Activated CD4-positive, alpha-beta T cell treated with anti-CD3 and anti-CD28 coated beads, Interleukin-2, amount 50 U/mL, for 48 hours (primary cell): ENCODE data around the gene MPIG6B.

Experiments
- DNase-seq, 2 experiments: peaks; one replicate each; pipeline ENCODE4 v3.0.0-alpha.2; 2020

The MPIG6B gene

DNA sequence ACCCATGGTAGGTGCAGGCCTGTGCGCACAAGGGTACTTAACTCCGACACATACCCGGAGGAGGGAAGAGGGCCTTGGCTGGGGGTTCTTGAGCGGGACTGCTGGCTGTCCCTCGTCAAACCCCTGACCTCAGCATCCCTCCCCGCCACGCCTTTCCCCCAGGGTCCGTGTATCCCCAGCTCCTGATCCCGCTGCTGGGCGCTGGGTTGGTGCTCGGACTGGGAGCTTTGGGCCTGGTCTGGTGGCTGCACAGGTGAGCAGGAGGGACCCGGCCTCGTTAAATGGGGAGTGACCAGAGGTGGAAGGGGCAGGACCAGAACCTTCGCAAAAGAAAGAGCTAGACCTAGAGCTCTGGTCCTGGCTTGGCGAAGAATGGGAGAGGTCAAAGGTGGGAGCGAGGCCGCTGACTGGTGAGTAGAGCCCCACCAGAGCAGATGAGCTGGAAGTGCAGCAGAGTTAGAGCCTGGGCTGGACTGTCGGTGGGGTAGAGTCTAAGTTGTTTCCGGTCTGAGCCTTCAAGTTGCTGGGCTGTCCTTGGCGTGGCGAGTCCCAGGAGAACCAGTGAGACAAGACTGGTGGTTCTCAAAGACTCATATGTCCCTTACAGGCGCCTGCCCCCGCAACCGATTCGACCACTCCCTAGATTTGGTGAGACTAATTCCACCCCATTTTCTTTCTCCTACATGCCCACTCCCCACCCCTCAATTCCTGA, 963 bp downstream of the MPIG6B start:
- no peak for DNase-seq

DNA sequence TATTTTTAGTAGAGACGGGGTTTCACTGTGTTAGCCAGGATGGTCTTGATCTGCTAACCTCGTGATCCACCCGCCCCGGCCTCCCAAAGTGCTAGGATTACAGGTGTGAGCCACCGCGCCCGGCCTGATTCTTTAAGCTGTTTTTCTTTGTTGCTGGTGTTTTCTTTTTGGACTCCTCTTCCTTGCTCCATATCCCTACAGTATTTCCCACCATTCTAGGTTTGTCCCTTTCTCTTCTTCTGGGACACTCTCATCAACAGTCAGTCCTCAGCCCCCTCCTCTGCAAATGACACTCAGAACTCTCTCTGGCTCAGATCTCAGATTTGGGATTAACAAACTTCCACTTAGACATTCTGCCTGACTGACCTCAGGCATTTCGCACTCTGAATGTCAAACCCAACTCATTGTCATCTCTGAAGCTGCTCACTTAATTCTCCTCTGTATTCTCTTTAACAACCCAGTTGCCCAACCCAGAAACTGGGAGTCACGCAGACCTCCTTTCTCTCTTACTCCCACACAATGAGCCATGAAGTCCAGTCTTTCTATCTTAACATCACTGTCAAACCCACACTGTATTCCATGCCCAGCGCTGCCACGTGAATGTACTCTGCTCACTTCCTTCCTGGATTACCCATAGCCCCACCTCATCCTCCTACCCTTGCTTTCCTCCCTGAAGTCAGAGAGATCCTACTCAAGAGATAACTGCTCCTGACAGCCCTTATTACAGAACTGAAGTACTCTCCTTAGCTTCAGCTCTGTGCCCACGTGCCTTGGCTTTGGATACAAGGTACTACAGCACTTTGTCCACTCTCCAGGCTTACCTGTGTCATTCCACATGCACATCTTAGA, 2.6 kb downstream of the MPIG6B start:
- peak in 1 of 2 experiments; percentile 31 for DNase-seq

DNA sequence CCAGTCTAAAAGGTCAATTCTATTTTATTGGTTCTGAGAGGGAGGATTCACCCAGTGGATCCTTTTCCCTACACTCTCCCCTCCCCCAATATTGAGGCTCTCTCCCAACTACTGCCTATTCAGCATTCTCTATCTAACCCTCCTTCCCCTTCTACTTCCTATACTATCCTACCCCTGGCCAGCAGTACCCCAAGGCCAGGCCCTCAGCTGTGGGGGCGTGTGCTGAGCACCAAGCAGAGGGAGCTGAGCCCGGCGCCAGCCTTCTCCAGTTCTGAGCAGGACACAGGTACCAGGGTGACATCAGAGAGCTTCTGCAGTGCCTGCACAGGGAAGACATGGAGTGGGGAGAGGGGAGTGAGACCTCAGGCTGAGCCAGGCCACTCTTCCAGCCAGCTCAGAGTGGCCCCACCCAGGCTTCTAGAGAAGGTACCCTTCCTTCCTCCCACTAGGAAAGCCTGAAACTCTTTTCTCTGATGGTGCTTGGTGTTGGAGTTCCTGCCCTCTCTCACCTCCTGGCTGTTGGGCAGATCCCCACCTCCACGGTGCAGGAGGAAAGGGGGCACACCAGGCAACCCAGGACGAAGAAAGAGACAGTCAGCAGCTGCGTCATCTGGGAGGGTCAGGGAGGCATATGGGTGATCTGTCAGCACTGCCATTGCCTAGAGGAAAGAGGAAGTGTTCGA, 4.0 kb downstream of the MPIG6B start:
- DNase-seq, result no peak

DNA sequence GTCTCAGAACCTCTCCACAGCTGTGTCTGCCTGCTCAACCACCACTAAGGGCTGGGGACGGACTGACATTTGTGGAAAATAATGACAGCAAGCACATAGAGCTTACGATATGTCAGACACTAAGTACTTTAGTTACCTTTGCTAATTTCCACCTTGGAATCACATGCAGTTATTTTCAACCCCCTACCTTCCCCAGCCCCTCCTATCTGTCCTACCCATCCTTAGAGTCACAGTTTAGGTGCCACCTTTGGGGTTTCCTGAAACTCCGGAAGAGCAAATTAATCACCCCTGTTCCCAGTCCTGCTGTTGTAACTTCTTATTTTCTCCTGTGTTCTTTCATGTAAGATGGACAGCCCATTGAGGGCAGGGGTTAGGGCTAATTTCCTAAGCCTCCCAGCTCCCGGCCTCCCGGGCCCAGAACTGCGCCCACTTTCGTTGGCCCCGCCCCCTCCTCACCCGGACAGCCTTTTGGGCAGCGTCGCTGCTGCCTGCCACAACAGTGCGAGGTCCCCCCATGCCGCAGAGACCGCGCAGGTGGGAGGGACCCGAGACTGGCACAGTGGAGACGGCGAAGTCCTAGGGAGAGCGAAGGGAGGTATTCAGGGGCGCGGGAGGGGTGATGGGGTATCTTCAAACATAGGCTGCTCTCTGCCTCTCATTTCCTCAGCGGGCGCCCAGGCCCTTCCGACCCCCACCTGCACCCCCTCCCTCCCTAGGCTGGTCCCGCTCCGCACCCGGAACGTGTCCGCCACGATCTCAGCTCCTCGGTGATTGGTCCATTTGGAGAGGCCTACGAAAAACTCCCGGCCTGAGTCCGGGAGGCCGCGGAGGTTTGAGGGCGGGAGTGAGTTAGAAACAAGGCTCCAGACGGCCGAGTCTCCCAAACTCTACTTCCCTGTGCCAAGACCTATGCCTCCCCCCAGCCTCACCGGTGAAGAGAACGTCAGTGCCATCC, 4.8 kb downstream of the MPIG6B start:
- no peak for DNase-seq

DNA sequence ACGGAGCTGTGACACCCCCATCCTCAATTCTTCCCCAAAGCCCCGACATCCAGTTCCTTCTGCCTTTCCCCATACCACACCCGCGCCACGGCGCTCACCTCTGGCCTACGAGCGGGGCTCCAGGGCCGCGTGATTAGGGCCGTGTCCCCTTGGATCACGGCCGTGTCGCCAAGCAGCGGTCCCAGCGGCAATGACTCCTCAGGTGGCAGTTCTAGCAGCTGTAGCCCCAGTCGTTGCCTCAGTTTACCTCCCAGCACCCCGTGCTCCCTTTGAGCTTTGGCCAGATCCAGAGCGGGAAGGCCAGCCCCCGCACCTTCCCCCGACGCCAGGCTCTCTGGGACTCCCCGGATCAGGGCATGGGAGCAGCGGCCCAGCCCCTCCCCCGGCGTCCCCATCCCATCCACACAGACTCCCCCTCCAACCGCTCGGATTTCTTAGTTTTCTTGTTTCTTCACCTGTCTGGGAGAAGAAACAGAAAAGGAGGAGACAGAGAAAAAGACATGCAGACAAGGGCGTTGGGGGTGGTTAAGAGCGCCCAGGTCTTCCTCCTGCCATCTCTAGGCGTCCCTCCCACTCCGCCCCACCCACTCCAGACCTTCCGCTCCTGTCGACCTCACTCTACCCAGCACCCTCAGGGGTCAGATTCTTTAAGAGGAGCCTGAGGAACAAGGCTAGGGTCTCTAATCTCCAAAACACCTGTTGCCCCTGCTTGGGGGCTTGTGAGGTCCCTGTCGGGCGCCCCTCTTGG, 5.8 kb downstream of the MPIG6B start, which contains the start of gene DDAH2:
DDAH2 (minus strand) TSS at position 533 of the 748 bp plus-strand sequence; CDS start at position 395, 138 bp downstream.
- no peak for DNase-seq

DNA sequence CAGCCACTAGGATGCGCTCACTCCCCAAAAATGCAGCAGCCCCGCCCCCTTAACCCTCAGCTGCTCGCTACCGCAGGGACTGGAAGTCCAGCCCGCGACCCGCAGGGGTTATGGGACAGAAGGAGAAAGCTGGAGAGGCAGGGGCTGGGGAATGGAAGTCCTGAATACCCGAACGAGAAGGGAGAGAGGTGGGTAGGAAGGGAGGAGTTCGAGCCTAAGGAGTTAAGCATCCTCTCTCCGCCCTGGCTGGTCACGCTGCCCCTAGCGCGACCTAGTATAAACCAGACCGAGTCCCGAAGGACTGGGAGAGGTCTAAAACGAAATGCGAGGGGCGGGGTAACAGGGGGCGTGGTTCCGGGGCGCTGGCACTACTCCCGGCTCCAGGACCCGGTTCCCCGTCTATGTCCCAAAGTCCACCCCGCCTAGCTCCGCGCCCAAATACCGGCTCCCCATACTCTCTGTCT, 6.4 kb downstream of the MPIG6B start:
- peak; percentile 80 to 84 for DNase-seq

DNA sequence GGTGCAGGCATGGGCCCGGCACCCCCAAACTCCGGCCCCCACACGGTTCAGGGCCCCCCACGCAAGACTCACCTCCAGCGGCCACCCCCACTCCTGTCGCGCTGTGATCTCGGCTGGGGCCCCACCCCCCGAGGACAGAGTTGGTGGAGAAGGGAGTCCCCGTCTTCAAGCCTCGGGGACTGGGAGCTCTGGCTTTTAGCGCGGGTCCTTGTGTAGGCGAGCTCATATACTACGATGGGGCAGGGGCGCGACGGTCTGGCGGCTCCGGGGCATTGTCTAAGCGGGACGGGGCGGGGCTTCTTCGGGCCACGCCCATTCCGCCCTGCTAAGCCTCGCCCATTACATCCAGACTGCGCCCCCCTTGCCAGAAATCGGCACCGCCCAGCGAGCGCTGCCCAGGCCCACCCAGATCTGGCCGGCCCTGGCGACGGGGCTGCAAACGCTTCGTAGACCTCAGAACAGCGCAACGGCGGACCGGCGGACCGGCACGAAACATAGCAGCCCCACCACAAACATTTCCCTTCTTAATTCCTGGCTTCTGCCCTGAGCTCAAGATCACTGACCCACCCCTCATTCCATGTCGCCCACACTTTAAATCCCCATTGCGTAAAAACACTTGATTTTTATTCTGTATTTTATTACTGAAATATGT, 6.9 kb downstream of the MPIG6B start:
- DNase-seq, result peak; percentile 65 to 72

DNA sequence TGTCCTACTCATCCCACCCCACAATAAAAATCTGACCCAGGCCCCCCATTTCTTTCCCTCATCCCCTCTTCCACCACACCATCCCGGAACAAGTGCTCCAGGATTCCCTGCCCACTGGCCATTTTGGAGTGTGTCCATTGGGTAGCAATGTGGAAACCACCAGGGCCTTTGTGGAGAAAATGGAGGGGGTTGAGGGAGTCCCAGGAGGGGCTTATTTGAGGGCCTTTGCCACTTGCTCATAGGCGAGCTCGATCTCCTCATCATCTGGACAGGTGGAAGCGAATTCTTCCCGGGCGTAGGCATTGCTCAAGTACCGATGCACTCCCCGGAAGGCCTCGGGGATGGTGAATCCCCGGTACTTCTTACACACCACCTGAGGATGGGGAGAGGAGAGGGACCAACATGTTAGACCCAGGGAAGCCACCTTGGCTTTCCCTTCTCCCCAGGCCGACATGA, 7.5 kb downstream of the MPIG6B start:
- no peak for DNase-seq

DNA sequence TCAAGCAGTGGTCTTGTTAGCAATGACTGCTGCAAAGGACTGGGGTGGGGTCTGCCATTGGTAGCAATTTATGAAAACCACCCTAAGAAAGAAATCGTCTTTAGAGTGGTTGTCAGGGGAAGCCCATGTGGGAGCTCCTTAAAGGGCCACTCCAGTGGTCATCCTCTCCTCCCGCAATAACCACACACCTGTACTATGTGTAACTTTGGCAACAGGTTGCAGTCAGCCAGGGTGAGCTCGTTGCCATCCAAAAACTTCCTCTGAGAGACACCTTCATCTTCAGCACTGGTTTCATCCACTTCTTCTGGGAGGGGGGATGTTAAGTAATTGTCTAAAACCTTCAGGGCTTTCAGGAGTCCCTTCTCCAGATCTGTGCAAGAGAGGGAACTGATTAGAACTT, 8.9 kb downstream of the MPIG6B start:
- DNase-seq, result no peak

DNA sequence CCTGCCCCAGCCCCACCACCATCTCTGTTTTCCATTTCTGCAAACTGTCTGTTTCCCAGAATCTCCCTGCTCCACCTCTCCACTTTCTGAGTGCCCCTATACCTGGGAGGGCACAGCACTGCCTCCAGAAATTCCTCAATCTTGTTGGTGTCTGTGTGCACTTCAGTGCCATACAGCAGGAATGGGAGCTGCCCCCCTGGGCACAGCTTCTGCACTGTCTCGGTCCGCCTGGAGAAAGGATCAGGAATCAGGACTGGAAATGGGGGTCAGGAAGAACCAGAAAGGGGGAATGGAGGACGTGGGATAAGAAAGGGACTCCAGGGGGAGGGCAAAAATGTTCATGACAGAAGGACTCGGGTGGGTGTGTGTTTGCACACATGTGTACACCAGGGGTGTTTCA, 10.6 kb downstream of the MPIG6B start:
- no peak for DNase-seq

DNA sequence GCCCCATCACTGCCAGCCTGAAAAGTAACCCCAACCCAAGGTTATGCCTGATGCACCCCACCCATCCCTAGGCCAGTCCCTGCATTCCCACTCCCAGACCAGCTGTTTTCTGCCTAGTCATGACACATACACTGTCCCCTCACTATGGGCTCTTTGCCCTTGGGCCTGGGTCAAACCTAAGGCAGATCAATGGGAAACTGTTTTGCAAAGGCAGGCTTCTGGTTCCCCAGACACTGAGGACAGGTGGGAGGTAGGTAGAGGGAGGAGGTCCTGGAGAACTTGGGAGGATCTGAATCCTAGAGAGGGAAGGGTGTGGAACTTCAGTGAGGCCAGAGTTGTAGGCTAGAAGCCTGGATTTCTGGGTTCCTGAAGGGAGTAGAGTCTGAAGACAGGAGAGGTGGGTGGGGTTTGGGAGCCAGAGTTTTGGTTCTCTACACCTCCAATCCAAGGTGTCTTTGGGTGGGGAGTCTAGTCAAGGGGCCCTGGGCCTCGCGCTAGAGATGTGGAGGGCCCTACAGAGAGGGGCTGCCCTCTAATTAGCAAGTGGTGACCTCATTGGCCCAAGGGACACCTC, 11.2 kb downstream of the MPIG6B start:
- no peak for DNase-seq

DNA sequence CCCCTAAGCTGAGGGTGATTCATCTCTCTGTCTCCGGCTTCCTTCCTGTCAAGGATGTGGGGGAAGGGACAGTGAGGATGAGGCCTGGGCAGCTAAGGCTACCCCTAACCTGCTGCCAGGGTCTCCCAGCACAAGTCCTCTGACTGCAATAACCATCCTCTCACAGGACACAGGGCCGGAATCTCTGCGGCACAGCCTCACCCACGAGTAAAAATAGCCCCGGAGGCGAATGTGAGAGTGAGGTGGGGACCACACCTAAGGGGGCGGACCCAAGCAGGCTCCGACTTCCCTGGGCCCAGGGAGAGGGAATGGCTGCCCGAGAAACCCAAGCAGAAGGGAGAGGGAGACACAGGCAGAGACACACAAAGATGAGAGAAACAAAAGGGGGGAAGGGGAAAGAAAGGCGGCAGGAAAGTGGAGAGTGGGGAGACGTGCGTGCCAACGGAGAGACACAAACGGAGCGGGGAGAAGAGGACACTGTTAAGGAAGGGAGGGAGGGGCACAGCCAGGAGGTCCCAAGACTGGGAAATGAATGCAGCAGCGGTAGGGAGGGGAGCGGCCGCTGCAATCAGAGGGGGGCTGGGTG, 11.7 kb downstream of the MPIG6B start:
- DNase-seq, result peak; percentile 61 to 66

DNA sequence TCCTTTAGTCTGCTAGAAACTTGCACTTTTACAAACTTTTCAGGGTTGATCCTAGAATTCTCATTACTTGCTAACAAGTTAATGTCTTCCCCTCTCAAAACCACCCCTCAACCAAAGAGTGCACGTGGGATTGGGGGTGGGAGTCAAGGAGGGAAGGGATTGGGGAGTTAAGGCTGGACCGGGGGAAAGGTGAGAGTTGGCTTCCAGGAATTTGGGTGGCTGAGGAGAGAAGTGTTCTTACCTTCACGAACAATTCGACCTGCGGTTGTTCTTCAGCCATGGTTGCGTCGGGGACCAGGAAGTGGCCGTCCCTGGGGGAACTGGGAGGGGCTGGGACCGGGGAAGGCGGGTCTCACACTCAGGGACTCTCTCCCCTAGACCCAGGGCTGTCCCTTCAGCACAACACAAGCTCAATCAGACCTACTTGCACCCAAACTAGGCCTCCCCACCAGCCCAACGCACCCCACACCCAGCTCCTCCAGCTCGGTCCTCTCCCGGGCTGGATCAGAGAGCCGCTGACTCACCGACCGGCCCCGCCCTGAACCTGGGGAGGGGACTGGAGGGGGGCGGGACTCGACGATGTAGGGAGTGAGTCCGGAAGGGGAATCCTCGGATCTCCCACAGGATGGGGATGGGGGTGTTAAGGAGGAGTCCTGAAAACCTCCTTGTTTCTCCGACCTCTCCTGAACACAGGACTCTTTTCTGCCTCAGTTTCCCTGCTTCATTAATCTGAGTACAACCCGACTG, 13.0 kb downstream of the MPIG6B start, which contains the start of gene CLIC1:
CLIC1 (minus strand) TSS at position 510 of the 747 bp plus-strand sequence; CDS start at position 280, 230 bp downstream.
- DNase-seq, result peak; percentile 88 to 92

DNA sequence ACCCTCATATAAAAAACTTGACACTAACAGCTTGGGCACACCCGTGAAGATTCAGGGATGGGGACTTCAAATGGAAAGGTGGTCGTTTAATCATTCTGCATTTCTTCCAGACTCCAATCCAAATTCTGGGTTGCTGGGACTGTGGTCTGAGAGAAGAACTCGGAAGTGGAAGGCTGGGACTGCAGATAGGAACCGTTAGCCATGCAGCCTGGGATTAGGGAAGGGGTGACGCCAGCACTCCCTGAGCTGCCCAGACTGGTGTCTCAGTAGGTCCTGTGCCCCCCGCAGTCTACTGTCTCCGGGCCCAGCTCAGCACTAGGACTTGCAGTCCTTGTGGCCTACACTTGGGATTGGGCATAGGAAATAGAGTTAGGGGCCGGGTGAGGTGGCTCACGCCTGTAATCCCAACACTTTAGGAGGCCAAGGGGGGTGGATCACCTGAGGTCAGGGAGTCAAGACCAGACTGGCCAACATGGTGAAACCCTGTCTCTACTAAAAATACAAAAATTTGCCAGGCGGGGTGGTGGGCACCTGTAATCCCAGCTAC, 13.7 kb downstream of the MPIG6B start:
- DNase-seq, result no peak

DNA sequence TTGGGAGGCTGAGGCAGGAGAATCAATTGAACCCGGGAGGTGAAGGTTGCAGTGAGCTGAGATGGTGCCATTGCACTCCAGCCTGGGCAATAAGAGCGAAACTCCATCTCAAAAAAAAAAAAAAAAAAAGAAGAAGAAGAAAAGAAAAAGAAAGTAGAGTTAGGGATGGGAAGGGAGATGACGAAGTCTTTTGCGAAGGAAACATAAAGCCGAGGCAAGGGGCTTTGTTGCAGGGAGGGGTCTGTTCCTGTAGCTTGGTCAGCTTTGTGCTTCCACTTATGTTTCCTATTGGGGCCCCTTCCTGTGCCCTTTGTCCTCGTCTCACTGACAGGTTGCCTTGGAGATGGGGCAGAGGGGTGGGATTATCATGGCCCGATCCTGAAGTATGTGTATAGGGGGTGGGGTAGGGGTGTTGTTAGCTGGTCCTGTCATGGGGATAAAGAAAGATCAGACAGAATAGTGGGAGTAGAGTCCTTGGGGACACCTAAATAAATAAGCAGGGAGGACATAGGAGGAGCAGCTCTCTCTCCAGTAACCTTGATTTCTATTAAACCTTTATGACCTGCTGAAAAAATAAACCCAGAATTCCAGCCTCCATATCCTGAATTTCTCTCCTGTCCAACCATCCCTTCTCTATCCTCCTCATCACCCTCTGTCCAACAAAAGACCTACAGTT, 14.3 kb downstream of the MPIG6B start:
- DNase-seq, result no peak

DNA sequence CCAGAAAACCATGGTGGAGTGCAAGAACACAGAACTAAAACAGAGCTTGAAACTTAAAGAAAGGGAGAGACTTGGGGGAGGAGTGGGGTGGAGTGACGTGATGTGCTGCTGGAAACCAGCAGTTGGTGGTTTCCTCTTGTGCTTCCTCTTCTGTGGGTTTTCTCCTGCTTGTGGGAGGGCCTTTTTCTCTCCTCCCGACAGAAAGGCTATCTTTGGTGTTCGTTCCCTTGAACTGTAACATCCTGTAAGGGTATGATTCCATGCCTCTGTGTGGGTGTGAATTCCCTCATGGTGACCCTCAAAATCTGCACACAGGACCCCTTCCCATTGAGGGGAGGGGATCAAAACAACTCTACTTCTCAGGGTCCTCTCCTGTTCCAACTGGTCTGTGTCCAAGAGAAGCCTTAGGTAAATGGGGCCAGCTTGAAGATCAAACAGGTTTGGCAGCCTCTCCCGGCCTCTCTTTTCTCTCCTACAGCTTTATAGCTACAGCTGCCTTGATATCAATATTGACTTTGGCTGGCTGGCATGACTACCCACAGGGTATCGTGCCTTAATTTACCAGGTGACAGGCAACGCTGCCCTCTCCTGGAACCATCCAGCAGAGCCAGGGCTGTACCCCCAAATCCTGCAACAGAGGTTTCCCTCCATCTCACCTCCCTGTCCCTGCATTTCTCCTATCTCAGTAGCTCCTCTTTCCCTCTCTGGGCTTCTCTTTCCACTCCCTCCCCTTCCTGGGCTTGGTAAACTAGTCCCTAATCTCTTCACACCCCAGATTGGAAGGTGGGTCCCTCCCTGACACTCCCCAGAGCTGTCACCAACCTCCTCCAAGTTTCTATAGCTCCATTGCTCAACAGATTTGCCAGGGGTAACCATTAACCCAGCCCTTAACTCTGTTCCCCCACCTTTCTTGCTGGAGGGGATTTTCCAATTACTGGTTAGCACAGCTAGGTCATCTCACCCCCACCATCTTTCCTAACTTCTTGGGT, 15.1 kb downstream of the MPIG6B start:
- DNase-seq, result peak; percentile 59 to 69
